Stimulated activated CD4-positive, alpha-beta T cell treated with anti-CD3 and anti-CD28 coated beads, Interleukin-4, amount 100 ng/mL, for 48 hours (primary cell): ENCODE data around the gene NADSYN1.

Experiments
- DNase-seq, 2 donors: peaks; one replicate each; pipeline ENCODE4 v3.0.0-alpha.2; 2020; ENCODE audit warnings: low read depth in 2 of 2

The NADSYN1 gene

DNA sequence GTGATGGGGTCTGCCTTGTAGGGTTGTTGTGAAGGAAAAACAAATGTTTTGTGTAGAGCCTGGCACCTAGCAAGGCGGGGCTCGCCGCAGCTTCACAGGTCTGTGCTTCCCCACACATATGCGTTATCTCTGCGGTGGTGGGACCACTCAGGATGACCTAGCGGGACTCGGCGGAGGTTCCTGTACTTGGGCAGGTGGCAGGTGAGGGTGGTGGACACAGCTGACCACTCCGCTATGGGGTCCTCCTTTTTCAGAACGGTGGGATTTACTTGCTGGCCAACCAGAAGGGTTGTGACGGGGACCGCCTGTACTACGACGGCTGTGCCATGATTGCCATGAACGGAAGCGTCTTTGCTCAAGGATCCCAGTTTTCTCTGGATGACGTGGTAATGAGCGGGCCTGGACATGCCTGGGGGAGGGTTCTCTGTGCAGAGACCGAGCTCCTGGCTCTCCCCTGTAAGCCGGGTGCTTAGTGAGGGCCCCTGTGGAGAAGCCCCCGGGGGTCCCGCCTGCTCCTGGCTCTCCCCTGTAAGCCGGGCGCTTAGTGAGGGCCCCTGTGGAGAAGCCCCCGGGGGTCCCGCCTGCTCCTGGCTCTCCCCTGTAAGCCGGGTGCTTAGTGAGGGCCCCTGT, 21.3 kb downstream of the NADSYN1 start:
- DNase-seq = no peak

DNA sequence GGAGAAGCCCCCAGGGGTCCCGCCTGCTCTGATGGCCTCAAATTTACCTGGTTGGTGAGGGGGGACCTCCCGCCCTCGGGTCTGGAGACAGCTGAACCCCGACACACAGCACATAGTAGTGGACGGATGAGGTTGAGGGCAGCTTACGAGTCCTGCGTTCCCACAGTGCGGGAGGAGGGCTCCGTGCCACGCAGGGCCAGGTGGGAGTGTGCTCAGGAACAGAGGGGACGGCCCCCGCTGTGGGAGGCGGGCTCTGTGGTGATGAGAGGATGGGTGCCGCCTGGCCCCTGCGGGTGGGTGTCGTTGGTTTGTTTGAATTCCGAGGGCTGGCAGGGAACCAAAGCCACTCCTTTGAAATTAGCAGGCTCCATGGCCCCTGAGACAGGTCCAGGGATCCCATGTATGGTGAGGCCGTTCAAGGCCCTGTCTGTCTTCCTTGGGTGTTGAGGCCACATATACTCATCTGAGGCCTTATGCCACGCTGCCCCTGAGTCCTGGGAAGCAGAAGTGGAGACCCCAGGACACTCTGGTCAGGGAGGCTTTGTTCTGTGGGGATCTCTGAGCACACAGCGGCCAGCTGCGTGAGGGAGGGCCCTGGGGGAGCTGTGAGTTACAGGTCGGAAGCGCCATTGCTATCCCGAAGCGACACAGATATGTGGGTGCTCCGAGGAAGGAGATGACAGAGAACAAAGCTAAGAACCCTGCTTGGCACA, 21.9 kb downstream of the NADSYN1 start:
- no peak for DNase-seq

DNA sequence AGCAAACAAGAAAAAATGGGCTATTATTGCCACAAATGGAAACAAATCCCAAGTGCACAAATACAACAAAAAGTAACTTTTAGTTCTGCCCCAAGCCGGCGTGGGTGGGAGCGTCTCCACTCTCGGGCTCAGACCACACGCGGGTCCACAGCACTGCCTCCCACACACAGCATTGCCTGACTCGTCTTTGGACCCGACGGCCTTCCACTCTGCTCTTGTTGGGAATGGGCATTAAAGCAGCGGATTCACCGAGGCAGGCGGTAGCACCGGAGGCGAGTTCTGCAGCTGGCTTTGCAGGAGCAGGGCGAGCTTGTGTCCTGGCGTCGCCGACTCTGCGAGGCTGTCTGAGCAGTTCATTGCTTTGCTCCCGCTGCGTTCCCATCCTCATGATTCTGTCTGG, 23.0 kb downstream of the NADSYN1 start:
- DNase-seq = no peak

DNA sequence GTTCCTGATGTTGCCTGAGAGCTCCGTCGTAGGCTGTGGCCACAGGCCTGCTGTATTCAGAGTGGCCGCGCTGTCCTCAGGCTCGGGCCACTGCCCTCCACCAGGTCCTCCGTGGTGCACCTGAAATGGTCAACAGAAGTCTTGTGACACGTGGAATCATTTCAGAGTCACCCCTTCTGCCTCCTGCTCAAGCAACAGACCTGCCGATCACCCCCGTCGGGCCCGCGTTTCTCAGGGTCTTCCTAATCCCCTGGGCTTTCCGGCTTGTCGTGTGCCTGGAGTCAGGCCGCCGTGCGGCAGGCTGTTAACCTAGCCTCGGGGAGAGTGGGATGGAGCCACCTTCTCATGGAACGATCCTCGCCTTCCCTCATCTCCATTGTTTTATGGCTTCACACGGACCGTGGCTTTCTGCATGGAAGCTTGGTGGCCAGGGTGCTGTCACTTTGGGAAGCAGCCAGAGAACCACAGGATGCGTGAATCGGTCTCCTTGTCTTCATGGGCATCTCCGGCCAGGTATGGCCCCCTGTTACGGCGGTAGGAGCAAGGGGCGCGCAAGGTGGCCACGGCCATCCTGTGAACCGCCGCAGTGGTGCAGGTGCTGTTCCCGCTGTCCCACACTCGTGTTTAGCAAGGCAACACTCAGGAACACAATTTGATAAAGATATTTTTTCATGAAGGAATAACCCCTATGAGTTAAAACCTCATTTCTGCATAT, 24.1 kb downstream of the NADSYN1 start:
- no peak for DNase-seq

DNA sequence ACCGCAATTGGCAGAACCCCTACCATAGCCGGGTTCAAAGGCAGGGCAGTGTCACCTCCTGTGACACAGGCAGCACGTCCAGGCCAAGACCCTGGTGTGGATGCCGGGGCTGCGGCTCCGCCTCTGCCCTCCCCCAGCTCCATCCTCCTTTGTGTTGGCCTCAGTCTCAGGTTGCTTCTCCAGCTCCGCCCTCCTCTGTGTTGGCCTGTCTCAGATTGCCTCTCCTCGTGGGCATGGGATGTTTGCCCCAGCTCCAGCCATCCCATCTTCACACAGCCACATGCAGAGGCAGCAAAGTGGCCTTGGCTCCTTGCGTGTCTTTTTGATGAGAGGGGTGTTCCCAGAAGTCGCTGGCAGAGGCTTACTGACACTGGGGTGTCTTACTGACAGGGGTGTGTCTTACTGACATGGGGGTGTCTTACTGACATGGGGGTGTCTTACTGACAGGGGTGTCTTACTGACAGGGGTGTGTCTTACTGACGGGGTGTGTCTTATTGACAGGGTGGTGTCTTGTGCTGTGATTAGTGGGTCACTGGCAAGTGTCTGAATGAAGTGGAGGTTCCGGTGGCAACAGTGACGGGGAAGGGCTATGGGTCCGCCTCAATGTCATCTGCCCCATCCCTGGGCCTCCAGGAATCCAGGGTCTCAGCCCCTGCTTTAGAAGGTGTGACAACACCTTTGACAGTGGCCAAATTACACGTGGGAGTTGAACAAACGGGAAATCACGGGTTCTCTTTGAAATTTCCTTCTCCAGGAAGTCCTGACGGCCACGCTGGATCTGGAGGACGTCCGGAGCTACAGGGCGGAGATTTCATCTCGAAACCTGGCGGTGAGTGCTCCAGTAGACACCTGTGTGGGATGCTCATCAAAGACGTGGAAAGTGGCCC, 24.9 kb downstream of the NADSYN1 start:
- DNase-seq = no peak

DNA sequence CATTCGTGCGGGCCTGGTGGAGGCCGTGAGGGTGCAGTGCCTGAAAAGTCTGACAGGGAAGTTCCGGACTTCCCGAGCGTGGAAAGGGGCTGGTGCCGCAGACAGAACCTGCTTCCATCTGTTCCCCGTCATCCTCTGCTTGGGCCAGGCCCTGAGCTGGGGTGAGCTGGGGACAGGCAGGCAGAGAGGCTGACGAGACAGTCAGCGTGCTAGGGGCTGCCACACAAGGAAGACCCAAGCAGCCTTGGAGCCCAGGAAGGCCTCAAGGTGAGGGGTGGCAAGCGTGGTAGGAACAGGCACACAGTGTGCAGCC, 25.5 kb downstream of the NADSYN1 start:
- DNase-seq = no peak

DNA sequence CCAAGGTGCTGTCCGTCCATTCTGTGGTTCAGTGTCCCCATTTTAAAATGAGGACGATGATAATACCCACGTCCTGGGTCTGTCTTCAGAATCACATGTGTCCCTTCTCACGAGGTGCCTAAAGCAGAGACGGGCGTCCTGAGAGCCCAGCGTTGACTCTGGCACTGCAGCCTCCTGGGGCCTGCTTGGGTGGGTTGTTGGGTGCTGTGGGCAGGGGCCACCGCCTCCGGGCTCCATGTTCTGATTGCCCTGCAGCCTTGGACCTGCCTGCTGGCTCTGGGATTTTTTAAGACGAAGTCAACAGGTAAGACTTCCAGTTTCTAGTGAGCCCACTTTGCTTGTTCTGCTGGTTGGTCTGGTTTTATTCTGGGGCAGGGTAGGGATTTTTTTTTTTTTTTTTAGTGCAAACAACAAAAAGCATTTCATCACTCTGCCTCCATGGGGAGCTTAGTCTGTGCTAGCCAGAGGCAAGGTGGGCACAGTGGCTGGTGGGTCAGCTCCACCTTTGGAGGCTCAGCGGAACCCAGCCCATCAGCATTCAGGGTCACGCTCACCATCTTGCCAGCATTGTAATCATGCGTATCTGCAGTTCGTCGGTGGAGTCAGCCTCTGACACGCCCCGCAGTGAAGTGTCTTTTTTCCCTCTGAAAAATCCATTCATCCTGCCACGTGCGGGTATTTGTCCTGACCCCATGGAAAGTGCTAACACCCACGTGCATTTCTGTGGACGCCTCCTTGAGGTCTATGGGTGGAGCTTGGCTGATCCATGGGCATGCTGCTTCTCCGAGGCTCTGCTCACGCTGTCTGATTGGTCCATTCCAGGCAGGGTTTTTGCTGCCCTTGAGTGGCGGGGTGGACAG, 28.3 kb downstream of the NADSYN1 start:
- DNase-seq = no peak

DNA sequence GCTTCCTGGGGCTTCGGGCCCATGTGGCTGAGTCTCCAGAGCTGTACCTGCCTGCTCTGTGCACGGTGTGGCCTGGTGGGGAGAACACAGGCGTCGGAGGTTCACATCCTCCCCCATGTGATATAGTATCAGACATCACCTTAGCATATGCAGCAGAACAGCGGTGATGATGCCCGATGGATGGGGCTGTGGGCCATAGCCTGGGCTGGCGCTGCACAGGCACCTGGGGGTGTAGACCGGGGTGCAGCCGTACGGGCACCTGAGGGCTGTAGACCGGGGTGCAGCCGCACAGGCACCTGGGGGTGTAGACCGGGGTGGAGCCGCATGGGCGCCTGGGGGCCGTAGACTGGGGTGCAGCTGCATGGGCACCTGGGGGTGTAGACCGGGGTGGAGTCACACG, 29.2 kb downstream of the NADSYN1 start:
- DNase-seq = no peak

DNA sequence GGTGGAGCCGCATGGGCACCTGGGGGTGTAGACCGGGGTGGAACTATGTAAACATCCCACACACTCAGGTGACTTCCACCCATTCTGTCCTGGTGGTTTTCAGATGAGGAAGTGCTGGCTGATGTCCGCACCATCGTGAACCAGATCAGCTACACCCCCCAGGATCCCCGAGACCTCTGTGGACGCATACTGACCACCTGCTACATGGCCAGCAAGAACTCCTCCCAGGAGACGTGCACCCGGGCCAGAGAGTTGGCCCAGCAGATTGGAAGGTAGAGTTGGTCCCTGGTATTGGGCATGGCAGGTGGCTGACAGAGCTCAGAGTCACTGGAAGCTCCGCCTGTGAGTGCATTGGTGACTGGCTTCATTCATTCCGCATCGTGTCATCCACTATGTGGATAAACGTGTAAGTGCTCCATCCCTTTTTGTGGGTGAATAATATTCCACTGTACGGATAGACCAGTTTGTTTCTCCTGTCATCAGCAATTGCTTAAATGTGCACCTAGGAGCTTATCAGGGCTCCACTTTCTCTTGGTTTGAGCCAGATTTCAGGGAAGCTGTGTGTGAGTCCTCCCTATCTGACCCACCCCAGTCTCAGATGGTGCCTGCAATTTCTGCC, 29.9 kb downstream of the NADSYN1 start:
- no peak for DNase-seq

DNA sequence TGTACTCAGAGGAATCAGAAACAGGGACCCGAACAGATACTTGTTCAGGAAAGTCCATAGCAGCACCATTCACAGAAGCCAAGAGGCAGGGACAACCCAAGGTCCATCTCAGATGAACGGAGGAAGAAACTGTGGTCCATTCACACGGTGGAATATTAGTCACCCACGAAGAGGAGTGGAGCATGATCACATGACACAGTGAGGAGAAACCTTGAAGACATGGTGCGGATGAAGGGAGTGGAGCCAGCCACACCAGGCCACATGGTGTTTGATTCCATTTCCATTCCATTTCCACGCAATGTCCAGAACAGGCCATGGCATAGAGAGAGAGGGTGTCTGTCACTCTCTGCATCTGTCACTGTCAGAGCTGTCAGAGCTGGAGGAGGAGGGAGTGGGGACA, 30.7 kb downstream of the NADSYN1 start:
- DNase-seq = no peak

DNA sequence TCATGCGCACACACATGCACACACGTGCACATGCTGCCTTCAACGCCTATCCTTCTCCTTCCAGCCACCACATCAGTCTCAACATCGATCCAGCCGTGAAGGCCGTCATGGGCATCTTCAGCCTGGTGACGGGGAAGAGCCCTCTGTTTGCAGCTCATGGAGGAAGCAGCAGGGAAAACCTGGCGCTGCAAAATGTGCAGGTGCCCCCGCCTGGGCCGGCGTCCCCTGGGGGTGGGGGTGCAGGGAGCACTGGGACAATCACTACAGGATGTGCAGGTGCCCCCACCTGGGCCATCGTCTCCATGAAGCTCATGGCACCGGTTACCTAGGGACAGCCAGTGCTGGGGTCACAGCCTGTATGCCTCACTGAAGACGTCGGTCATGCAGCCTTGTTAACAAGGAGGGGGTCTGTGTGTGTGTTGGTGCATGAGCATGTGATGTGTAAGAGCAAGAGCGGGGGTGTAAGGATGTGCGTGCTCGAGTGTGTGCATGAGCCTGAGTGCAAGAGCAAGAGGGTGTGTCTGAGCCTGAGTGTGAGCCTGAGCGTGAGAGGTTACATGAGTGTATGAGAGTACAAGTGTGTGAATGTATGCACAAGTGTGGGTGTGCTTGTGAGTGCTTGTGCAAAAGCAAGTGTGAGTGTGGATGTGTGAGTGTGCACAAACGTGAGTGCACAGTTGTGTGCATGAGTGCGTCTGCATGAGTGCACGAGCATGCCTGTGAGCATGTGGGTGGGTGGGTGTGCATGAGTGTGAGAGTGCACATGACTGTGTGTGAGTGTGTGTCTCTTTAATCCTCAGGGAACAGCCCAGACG, 31.5 kb downstream of the NADSYN1 start:
- DNase-seq = no peak

DNA sequence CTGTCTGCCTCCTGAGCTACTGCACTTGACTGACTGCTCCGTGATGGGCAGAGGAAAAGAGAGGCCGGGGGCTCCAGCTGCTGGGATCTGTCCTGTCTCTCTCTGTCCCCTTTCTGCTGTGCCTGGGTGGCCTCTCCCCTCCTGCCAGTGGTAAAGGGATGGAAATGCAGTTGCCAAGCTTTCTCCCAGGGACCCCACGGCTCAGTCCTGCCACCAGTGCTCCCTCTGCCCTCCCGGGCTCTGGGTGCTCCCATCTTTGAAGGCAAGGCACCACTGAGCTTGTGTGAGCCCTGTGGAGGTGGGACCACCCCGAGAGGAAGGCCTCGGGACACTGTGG, 32.0 kb downstream of the NADSYN1 start:
- no peak for DNase-seq

DNA sequence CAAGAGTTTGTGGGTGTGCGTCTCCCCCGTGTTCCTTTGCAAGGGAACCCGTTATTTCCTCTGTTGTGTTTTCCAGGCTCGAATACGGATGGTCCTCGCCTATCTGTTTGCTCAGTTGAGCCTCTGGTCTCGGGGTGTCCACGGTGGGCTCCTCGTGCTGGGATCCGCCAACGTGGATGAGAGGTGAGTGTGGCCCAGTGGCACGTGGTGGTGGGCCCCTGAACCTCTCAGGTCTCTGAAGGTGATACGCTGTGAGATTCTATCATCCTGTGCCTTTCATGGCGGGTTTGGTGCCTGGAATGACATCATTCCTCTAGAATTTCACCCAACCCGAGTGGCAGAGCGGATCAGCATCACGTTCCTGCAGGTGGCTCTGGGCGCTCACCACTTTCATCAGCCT, 32.5 kb downstream of the NADSYN1 start:
- DNase-seq = no peak

DNA sequence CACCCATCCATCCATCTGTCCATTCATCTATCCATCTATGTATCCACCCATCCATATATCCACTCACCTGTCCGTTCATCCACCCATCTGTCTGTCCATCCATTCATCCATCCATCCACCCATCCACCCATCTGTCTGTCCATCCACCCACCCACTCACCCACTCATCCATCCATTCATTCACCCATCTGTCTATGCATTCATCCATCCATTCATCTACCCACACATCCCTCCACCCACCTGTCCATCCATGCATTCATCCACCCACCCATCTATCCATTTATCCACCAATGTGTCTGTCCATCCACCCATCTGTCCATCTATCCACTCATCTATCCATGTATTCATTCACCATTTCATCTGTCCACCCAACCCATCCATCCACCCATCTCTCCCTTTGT, 33.3 kb downstream of the NADSYN1 start:
- no peak for DNase-seq

DNA sequence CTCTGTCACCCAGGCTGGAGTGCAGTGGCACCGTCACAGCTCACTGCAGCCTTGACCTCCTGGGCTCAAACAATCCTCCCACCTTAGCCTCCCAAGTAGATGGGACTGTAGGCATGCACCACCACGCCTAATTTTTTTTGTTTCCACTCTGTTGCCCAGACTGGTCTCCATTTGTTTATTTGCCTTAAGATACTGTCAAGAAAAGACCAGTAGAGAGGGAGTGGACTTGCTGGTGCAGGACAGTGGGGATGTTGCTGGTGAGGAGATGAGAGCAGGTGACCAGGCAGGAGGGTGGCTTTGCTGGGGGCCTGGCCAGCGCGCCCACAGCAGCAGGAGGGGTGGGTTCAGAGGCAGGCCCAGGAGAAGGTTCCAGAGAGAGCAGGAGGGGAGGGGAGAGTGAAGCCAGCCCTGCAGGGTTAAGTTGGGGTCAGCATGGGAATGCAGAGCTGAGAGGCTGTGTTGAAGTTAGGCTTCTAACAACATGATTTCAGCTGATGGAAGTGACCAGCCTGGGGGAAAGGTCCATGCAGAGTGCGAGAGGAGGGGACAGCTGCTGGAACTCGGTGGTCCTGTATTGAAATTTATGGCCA, 35.8 kb downstream of the NADSYN1 start:
- DNase-seq = no peak

DNA sequence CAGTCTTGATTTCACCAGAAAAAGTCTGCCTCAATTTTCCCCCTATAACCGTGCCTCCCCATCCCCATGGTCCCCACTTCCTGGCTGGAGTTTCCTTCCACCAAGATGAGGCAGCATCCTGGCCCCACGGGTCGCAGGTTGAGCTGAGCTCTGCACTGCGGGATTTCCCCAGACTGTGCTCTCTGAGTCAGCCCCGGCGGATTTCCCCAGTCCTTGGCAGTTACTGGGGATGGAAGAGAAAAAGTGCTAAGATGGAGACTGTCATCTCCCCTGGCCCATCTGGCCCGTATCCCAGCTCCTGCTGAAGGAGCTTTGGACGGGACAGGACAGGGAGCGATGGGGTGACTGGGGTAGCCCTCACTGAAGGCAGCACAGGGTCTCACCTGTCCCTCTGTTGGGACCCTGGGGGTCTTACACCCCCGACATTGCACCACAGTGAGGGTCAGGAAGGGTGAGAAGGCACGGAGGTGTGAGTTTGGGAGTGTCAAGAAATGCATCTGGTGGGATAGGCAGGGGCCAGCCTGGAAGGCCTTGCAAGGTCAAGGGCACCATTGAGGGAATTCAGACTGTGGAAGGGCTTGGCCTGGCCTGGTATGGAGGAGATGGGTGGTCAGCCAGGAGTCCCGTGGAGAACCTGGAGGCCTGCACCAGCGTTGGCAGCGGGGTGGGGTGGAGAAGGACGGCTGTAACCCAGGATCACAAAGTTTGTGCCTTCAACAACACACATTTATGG, 36.5 kb downstream of the NADSYN1 start:
- peak; percentile 53 to 68 for DNase-seq

DNA sequence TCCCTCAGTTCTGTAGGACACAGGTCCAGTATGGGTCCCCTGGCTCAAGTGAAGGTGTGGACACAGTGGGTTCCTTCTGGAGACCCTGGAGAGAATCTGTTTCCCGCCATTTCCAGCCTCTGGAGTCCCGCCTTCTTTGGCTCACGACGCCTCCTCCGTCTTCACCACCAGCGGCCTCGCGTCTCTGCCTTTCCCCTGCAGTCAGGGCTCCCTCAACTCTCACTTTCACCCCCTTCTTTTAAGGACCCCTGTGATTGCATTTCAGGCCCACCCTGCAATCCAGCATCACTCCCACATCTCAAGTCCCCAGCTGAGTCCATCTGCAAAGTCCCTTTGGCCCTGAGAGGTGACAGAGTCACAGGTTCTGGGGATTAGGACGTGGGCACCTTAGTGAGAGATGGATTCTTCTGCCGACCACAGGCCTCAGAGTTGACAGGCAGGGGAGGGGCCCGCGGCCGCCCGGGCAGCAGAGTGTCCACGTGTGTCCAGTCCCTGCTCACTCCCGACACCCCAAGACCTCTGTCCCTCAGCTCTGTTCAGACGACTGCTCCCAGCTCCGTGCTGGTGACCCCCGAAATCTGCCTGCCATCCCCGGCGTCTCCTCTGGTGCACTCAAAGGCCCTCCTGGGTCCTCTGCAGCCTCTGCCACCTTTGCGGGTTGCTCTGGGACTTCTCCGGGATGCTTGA, 37.2 kb downstream of the NADSYN1 start:
- no peak for DNase-seq

DNA sequence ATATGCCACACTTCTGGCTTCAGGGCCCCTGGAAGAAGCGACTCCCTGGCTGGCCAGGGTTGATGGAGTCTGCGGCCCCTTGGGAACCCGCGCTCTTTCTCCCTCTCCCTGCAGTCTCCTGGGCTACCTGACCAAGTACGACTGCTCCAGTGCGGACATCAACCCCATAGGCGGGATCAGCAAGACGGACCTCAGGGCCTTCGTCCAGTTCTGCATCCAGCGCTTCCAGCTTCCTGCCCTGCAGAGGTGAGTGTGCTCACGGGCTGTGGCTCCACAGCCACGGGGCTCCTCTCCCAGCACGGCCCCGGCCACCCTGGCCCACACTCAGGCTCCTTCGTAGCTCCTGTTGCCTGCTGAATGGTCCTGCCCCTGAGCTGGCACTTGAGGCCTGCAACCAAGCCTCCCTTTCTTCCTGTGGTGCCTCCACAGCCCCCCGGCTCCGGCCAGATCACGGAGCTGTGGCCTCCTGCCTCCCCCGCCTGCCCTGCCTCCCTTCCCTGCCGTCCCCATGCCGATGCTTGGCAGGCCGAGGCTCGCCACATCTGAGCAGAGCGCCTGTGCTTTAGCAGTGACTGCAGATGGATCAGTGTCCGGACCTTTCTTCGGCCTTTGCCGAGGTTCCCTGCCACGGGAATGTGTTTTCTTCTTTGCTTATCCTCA, 37.9 kb downstream of the NADSYN1 start:
- DNase-seq = no peak
